Astrocyte of the spinal cord (primary cell): Measurements from ENCODE around the gene RELL2.

Experiments used
- DNase-seq: peaks from one replicate; pipeline ENCODE4 v3.0.0; 2011; ENCODE audit warnings: low read depth, low spot score
- H3K4me3 ChIP-seq: 2 replicates; pipeline ENCODE4 v1.5.1; 2011; ENCODE audit warnings: low read depth, mild to moderate bottlenecking, low read length, moderate library complexity
- CTCF ChIP-seq: IDR thresholded peaks from 2 replicates; pipeline ENCODE4 v1.5.1; 2012; ENCODE audit warnings: low read depth, mild to moderate bottlenecking, low read length, inconsistent platforms
- in situ Hi-C: cut with HindIII; loops from 2 replicates; pipeline ENCODE4 v1.10.0; 2017; ENCODE audit warnings: low sequenced_read_pairs

The RELL2 gene

GRCh38 chr5:141611289-141611688 lies 25.5 kb upstream of the RELL2 start:
- DNase-seq: no peak
- in situ Hi-C loops: no loop called here
- H3K4me3 ChIP-seq: no peak overlapping the region
- TF ChIP-seq CTCF: no peak

- no peak for DNase-seq
- no peak for TF ChIP-seq CTCF
- in situ Hi-C loops: no loop called here
These were observed 23.5 kb upstream of the RELL2 start for GRCh38 chr5:141613344-141613743.

GRCh38 chr5:141615991-141616720 lies 20.6 kb upstream of the RELL2 start:
- H3K4me3 ChIP-seq: no peak overlapping the region
- in situ Hi-C loops: no loop called here
- no peak for TF ChIP-seq CTCF
- DNase-seq: no peak

More at GRCh38 chr5:141613344-141613743, 23.5 kb upstream of the RELL2 start:
- no peak overlapping the region for H3K4me3 ChIP-seq

DNA sequence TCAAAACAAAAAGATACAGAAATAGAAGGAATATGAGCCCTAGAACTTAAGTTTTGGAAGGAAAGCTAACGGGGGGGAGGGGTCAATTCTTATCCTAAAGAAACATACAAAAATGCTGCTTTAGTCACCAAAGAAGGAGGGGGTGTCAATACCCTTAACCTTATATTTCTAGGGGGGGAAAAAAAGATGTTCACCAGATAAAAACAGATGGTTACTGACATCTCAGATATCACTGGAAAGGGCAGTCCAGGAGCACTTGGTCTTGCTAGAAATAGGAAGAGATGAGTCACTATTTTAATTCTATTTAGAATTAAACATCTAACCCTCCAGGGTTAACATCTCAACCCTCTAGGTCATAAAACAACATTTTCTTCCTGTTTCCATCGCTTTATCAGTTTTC lies 19.7 kb upstream of the RELL2 start:
- no peak overlapping the region for H3K4me3 ChIP-seq
- no peak for DNase-seq
- in situ Hi-C loops: no loop called here
- no peak for TF ChIP-seq CTCF

- no peak for TF ChIP-seq CTCF
- in situ Hi-C loops: no loop called here
- peak overlapping the region; percentile 84 for H3K4me3 ChIP-seq
- DNase-seq: peak; percentile 19
These were observed 19.1 kb upstream of the RELL2 start for GRCh38 chr5:141617682-141618029.

GRCh38 chr5:141618030-141618803 lies 18.6 kb upstream of the RELL2 start:
- in situ Hi-C loops: no loop called here
- H3K4me3 ChIP-seq: peak overlapping the region; percentile 84
- peak; percentile 32 for DNase-seq
- TF ChIP-seq CTCF: no peak
